Measurements from ENCODE around the gene PLEK2. TPM values are rescaled to one million over a fixed set of nuclear protein-coding genes. Genes with fewer than 3 reads are reported as not detected.

PLEK2 gene
- polyA plus RNA-seq, 1 donor (not counting 4 experiments of a cell fraction or from before 2014, with no cell fraction given), result 219 TPM

DNA sequence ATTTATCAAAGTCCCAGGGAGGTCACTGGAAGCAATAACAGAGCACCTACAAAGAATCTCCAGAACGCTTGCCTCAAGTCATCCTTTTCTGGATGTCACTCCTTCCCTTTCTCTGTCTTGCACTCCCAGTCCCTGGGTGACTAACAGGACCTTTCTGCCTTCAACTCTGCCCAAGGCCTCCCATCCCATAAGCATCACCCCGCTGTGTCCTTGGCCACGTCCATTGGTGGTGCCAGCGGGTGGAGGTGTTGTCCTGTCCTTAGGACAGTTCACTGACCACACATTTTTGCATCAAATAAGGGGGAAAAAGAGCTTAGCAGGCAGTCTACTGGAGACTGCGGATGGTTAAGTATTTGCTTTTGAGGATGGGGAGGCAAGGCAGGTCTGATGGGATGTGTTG, 23.6 kb upstream of the PLEK2 start:
- Histone ChIP-seq H4K20me1 (ENCODE audit: control insufficient read depth, extremely low read depth, insufficient read depth, low read length) (no peaks in the 10 kb centered on the region), H3K9me3 (ENCODE audit: control insufficient read depth, low read depth, low read length) (no peaks in the 10 kb centered on the region), H3K27me3 (ENCODE audit: control insufficient read depth, extremely low read depth, insufficient read depth, low read length) (no peaks in the 10 kb centered on the region), H3K27ac (ENCODE audit: control insufficient read depth, insufficient read depth, low read length) (no peak overlapping the region), H3K9ac (ENCODE audit: control insufficient read depth, extremely low read depth, insufficient read depth, low read length) (no peak overlapping the region), H3K9me1 (ENCODE audit: control insufficient read depth, extremely low read depth, insufficient read depth, low read length) (no peaks in the 10 kb centered on the region), H3K4me2 (ENCODE audit: control insufficient read depth, extremely low read depth, insufficient read depth, low read depth, low read length) (no peak overlapping the region), H3K4me1 (ENCODE audit: control insufficient read depth, extremely low read depth, insufficient read depth, low read length) (peaks cover 4% of the 10 kb centered on the region), H2AFZ (ENCODE audit: control insufficient read depth, low read length) (no peak overlapping the region), H3K36me3 (ENCODE audit: control insufficient read depth in 2 of 2, extremely low read depth in 1 of 2, insufficient read depth in 2 of 2, low read length in 2 of 2) (no peaks in the 10 kb centered on the region), H3K4me3 (ENCODE audit: control insufficient read depth in 2 of 3, extremely low read depth in 1 of 3, insufficient read depth in 2 of 3, low read depth in 1 of 3, low read length in 3 of 3) (no peak overlapping the region), H3K79me2 (ENCODE audit: control insufficient read depth, insufficient read depth, low read length) (no peaks in the 10 kb centered on the region)
- dilution Hi-C loops (cut with MboI; ENCODE audit: extremely low pct_ligation_motif_present, low sequenced_read_pairs), result no loop called here
- TF ChIP-seq, protein P1, sequence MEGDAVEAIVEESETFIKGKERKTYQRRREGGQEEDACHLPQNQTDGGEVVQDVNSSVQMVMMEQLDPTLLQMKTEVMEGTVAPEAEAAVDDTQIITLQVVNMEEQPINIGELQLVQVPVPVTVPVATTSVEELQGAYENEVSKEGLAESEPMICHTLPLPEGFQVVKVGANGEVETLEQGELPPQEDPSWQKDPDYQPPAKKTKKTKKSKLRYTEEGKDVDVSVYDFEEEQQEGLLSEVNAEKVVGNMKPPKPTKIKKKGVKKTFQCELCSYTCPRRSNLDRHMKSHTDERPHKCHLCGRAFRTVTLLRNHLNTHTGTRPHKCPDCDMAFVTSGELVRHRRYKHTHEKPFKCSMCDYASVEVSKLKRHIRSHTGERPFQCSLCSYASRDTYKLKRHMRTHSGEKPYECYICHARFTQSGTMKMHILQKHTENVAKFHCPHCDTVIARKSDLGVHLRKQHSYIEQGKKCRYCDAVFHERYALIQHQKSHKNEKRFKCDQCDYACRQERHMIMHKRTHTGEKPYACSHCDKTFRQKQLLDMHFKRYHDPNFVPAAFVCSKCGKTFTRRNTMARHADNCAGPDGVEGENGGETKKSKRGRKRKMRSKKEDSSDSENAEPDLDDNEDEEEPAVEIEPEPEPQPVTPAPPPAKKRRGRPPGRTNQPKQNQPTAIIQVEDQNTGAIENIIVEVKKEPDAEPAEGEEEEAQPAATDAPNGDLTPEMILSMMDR (optimal IDR thresholded peaks at IDR 0.05 in 1 of 3, IDR thresholded peaks at IDR 0.05 in 1 of 3, conservative IDR thresholded peaks at IDR 0.05 in 1 of 3; ENCODE audit: extremely low read depth in 1 of 3, insufficient read depth in 2 of 3, low read length in 3 of 3), result peak in 1 of 3 experiments; percentile 7
- TF ChIP-seq EZH2 (IDR thresholded peaks at IDR 0.05; ENCODE audit: low read length), result no peak
- no peak for FAIRE-seq
- no peak for DNase-seq (ENCODE audit: low read depth, low spot score)

DNA sequence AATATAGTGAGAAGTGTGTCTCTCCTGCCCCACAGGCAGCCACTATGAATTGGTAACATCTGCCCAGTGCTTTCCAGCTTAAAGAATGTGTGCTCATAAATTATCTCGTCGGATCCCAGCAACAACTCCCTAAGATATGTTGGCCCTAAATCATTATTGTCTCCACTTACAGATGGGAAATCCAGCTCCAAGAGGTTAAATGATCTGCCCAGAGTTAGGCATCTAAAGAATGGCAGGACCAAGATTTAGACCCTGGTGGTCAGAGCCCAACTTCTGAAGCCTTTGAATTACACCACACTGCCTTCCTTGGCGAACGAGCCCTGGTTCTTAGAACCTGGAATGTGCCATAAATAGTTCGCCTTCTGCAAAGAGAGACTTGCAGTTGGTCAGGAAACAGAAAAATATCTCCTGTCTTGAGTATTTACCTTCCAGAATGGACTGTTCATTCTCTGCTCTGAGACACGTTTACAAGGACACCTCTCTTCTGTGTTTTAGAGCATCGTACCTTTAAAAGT, 20.1 kb upstream of the PLEK2 start:
- Histone ChIP-seq H3K27me3 (ENCODE audit: control insufficient read depth, extremely low read depth, insufficient read depth, low read length) (no peaks in the 10 kb centered on the region), H3K4me1 (ENCODE audit: control insufficient read depth, extremely low read depth, insufficient read depth, low read length) (peaks cover 16% of the 10 kb centered on the region), H3K4me3 (ENCODE audit: control insufficient read depth in 2 of 3, extremely low read depth in 1 of 3, insufficient read depth in 2 of 3, low read depth in 1 of 3, low read length in 3 of 3) (no peak overlapping the region), H4K20me1 (ENCODE audit: control insufficient read depth, extremely low read depth, insufficient read depth, low read length) (no peaks in the 10 kb centered on the region), H3K36me3 (ENCODE audit: control insufficient read depth in 2 of 2, extremely low read depth in 1 of 2, insufficient read depth in 2 of 2, low read length in 2 of 2) (no peaks in the 10 kb centered on the region), H3K4me2 (ENCODE audit: control insufficient read depth, extremely low read depth, insufficient read depth, low read depth, low read length) (no peak overlapping the region), H3K27ac (ENCODE audit: control insufficient read depth, insufficient read depth, low read length) (no peak overlapping the region), H3K9me3 (ENCODE audit: control insufficient read depth, low read depth, low read length) (no peaks in the 10 kb centered on the region), H3K9ac (ENCODE audit: control insufficient read depth, extremely low read depth, insufficient read depth, low read length) (no peak overlapping the region), H3K9me1 (ENCODE audit: control insufficient read depth, extremely low read depth, insufficient read depth, low read length) (no peaks in the 10 kb centered on the region), H2AFZ (ENCODE audit: control insufficient read depth, low read length) (no peak overlapping the region), H3K79me2 (ENCODE audit: control insufficient read depth, insufficient read depth, low read length) (no peaks in the 10 kb centered on the region)
- FAIRE-seq, result no peak
- no peak for DNase-seq (ENCODE audit: low read depth, low spot score)
- dilution Hi-C loops (cut with MboI; ENCODE audit: extremely low pct_ligation_motif_present, low sequenced_read_pairs), result no loop called here
- TF ChIP-seq, protein P1 (optimal IDR thresholded peaks at IDR 0.05 in 1 of 3, IDR thresholded peaks at IDR 0.05 in 1 of 3, conservative IDR thresholded peaks at IDR 0.05 in 1 of 3; ENCODE audit: extremely low read depth in 1 of 3, insufficient read depth in 2 of 3, low read length in 3 of 3), result no peak
- TF ChIP-seq EZH2 (IDR thresholded peaks at IDR 0.05; ENCODE audit: low read length), result no peak
